Epidermal melanocyte (primary cell): Measurements from ENCODE around the gene STX18.

Source experiments
- DNase-seq: peaks from one replicate; pipeline ENCODE4 v3.0.0; 2011; ENCODE audit warnings: low spot score; ENCODE audit not compliant: insufficient read length

Gene STX18

GRCh38 chr4:4386296-4386735 lies 155.5 kb downstream of the STX18 start:
- no peak for DNase-seq

GRCh38 chr4:4385729-4386295 lies 156.0 kb downstream of the STX18 start:
- DNase-seq: no peak

GRCh38 chr4:4384837-4385236 lies 157.0 kb downstream of the STX18 start:
- no peak for DNase-seq

- no peak for DNase-seq
Measured at GRCh38 chr4:4383085-4383484, 158.8 kb downstream of the STX18 start.

GRCh38 chr4:4379540-4380087 lies 162.2 kb downstream of the STX18 start:
- no peak for DNase-seq

- no peak for DNase-seq
Measured at GRCh38 chr4:4377732-4378460, 164.0 kb downstream of the STX18 start.

- DNase-seq: no peak
Measured at GRCh38 chr4:4377191-4377590, 164.7 kb downstream of the STX18 start.

GRCh38 chr4:4376074-4376473 lies 165.8 kb downstream of the STX18 start:
- no peak for DNase-seq

- no peak for DNase-seq
Measured at GRCh38 chr4:4374388-4375098, 167.3 kb downstream of the STX18 start.
